Hepatocyte (in vitro differentiated cells): ENCODE results near the gene PLEKHG4B. TPM values are rescaled to one million over a fixed set of nuclear protein-coding genes. Genes with fewer than 3 reads are reported as not detected.

ENCODE experiments used
- DNase-seq: peaks from one replicate; pipeline ENCODE4 v3.0.0-alpha.2; 2016; ENCODE audit warnings: low spot score
- H2AFZ ChIP-seq: fragments of 200-600 bp; sonication (generic); 2 replicates; pipeline ENCODE4 v1.6.0; 2016; ENCODE audit warnings: antibody characterized with exemption, mild to moderate bottlenecking
- H3K27ac ChIP-seq: fragments of 200-600 bp; sonication (generic); 2 replicates; pipeline ENCODE4 v1.5.1; 2016; ENCODE audit warnings: mild to moderate bottlenecking
- H3K27me3 ChIP-seq: fragments of 200-600 bp; sonication (generic); 2 replicates; pipeline ENCODE4 v1.6.1; 2016
- H3K36me3 ChIP-seq: fragments of 200-600 bp; sonication (generic); replicated peaks from 2 replicates; pipeline ENCODE4 v1.5.1; 2016; ENCODE audit warnings: low read depth; ENCODE audit not compliant: insufficient read depth
- H3K4me1 ChIP-seq: fragments of 200-600 bp; sonication (generic); 2 replicates; pipeline ENCODE4 v1.5.1; 2016; ENCODE audit warnings: mild to moderate bottlenecking, moderate library complexity; ENCODE audit not compliant: insufficient read depth
- H3K4me2 ChIP-seq: fragments of 200-600 bp; sonication (generic); 2 replicates; pipeline ENCODE4 v1.6.0; 2016
- H3K4me3 ChIP-seq: fragments of 200-600 bp; sonication (generic); 2 replicates; pipeline ENCODE4 v1.5.1; 2016; ENCODE audit warnings: mild to moderate bottlenecking
- H3K79me2 ChIP-seq: fragments of 200-600 bp; sonication (generic); 2 replicates; pipeline ENCODE4 v1.6.0; 2017; ENCODE audit warnings: mild to moderate bottlenecking
- H3K9me2 ChIP-seq: fragments of 200-600 bp; sonication (generic); replicated peaks from 2 replicates; pipeline ENCODE4 v1.6.0; 2017; ENCODE audit warnings: mild to moderate bottlenecking; ENCODE audit not compliant: insufficient read depth
- H3K9me3 ChIP-seq: fragments of 200-600 bp; sonication (generic); 2 replicates; pipeline ENCODE4 v1.5.1; 2016; ENCODE audit warnings: low read depth, mild to moderate bottlenecking
- H4K20me1 ChIP-seq: fragments of 200-600 bp; sonication (generic); 2 replicates; pipeline ENCODE4 v1.6.0; 2016; ENCODE audit warnings: mild to moderate bottlenecking; ENCODE audit not compliant: insufficient read depth, poor library complexity, severe bottlenecking
- EZH2 ChIP-seq: fragments of 200-600 bp; sonication (generic); IDR thresholded peaks from 2 replicates; pipeline ENCODE4 v1.6.1; 2016; ENCODE audit warnings: antibody characterized with exemption, mild to moderate bottlenecking, borderline replicate concordance
- EZH2phosphoT487 ChIP-seq: fragments of 200-600 bp; sonication (generic); IDR thresholded peaks from one replicate; pipeline ENCODE4 v1.6.1; 2018; ENCODE audit warnings: antibody characterized with exemption, mild to moderate bottlenecking, low read depth, moderate library complexity; ENCODE audit not compliant: unreplicated experiment, severe bottlenecking
- WGBS: methylation state at CpG from one replicate; pipeline ENCODE4 v1.1.6; 2016; ENCODE audit warnings: low lambda C conversion rate; ENCODE audit errors: missing lambda C conversion rate; 5-methylcytosine and 5-hydroxymethylcytosine counted together
- polyA plus RNA-seq: library from polyadenylated mRNA; unstranded; fragments of >200 nt; fragmentation: Nextera tagmentation; extraction: Ambion mirVana; gene quantifications from 2 replicates; pipeline ENCODE4 v1.2.1, GENCODE V29; 2016
- total RNA-seq: library from RNA; depleted of rRNA; stranded (reverse); fragments of >200 nt; gene quantifications from 2 replicates; pipeline ENCODE4 v1.2.3, GENCODE V29; 2014
- TF ChIP-seq, protein P1 (sequence below): fragments of 200-600 bp; sonication (generic); IDR thresholded peaks from 2 replicates; pipeline ENCODE4 v1.5.1; 2016; ENCODE audit warnings: antibody characterized with exemption, mild to moderate bottlenecking; ENCODE audit not compliant: poor library complexity

PLEKHG4B gene
- total and polyA plus RNA-seq, 2 experiments from 2014 or later = 3.6 to 4.0 TPM

DNA sequence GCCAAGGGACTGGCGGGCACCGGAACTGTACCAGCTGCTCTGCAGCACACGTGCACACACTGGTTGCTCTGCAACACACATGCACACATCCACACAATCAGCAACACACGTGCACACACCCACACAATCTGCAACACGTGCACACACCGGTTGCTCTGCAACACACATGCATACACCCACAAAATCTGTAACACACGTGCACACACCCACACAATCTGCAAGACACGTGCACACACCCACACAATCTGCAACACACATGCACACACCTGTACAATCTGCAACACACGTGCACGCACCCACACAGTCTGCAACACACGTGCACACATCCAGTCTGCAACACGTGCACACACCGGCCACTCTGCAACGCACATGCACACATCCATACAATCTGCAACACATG is 17.9 kb downstream of the PLEKHG4B start:
- Histone ChIP-seq H3K36me3 (no peaks in the 10 kb centered on the region), H4K20me1 (no peaks in the 10 kb centered on the region), H3K27me3 (no peaks in the 10 kb centered on the region), H3K9me3 (no peaks in the 10 kb centered on the region), H2AFZ (no peak overlapping the region), H3K27ac (no peak overlapping the region), H3K4me1 (no peaks in the 10 kb centered on the region), H3K9me2 (no peaks in the 10 kb centered on the region), H3K4me2 (no peak overlapping the region), H3K79me2 (no peaks in the 10 kb centered on the region), H3K4me3 (no peak overlapping the region)
- DNase-seq = no peak
- WGBS = 97% methylated on average over 14 of the region's 14 CpGs
- no peak for TF ChIP-seq EZH2
- TF ChIP-seq EZH2phosphoT487 = no peak
- TF ChIP-seq, protein P1, sequence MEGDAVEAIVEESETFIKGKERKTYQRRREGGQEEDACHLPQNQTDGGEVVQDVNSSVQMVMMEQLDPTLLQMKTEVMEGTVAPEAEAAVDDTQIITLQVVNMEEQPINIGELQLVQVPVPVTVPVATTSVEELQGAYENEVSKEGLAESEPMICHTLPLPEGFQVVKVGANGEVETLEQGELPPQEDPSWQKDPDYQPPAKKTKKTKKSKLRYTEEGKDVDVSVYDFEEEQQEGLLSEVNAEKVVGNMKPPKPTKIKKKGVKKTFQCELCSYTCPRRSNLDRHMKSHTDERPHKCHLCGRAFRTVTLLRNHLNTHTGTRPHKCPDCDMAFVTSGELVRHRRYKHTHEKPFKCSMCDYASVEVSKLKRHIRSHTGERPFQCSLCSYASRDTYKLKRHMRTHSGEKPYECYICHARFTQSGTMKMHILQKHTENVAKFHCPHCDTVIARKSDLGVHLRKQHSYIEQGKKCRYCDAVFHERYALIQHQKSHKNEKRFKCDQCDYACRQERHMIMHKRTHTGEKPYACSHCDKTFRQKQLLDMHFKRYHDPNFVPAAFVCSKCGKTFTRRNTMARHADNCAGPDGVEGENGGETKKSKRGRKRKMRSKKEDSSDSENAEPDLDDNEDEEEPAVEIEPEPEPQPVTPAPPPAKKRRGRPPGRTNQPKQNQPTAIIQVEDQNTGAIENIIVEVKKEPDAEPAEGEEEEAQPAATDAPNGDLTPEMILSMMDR = no peak

DNA sequence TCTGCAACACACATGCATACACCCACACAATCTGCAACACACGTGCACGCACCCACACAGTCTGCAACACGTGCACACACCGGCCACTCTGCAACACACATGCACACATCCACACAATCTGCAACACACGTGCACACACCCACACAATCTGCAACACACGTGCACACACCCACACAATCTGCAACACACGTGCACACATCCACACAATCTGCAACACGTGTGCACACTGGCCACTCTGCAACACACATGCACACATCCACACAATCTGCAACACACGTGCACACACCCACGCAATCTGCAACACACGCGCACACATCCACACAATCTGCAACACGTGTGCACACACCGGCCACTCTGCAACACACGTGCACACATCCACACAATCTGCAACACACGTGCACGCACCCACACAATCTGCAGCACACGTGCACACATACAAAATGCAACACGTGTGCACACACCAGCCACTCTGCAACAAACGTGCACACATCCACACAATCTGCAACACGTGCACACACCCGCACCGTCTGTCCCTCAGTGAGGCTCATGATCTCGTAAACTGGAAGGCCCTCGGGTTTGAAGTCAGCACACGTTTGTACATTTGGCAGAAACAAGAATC is 18.4 kb downstream of the PLEKHG4B start:
- H3K9me3 ChIP-seq = no peaks in the 10 kb centered on the region
- H3K9me2 ChIP-seq = no peaks in the 10 kb centered on the region
- H3K4me3 ChIP-seq = no peak overlapping the region
- no peak overlapping the region for H2AFZ ChIP-seq
- no peaks in the 10 kb centered on the region for H4K20me1 ChIP-seq
- no peak overlapping the region for H3K4me2 ChIP-seq
- H3K4me1 ChIP-seq = no peaks in the 10 kb centered on the region
- H3K27me3 ChIP-seq = no peaks in the 10 kb centered on the region
- whole genome bisulfite sequencing = 97% methylated on average over 26 of the region's 26 CpGs
- DNase-seq = no peak
- no peak for TF ChIP-seq EZH2
- TF ChIP-seq, protein P1 = no peak
- TF ChIP-seq EZH2phosphoT487 = no peak
- no peak overlapping the region for H3K27ac ChIP-seq
- no peaks in the 10 kb centered on the region for H3K79me2 ChIP-seq
- H3K36me3 ChIP-seq = no peaks in the 10 kb centered on the region

DNA sequence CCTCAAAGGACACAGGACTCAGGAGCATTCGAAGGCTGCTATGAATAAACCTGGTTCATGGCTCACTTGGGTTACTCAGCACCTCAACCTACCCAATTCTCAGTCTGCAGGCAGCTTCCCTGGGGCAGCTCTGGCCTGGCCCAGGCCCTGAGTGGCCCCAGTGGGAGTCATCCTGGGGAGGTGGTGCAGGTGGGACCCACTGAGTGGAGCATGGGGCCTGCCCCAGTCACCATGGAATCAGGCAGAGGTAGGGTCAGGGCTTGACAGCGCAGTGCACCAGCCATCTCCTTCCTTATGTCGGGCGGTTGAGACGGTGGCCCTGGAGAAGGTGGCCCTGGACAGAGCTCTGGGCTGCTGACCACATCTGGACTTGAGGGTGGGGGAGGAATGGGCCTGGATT is 19.2 kb downstream of the PLEKHG4B start:
- no peaks in the 10 kb centered on the region for H4K20me1 ChIP-seq
- no peaks in the 10 kb centered on the region for H3K79me2 ChIP-seq
- H3K9me3 ChIP-seq = no peaks in the 10 kb centered on the region
- H3K4me3 ChIP-seq = no peak overlapping the region
- no peaks in the 10 kb centered on the region for H3K9me2 ChIP-seq
- no peak for DNase-seq
- WGBS = 95% methylated on average over 5 of the region's 5 CpGs
- H2AFZ ChIP-seq = no peak overlapping the region
- no peak overlapping the region for H3K27ac ChIP-seq
- no peaks in the 10 kb centered on the region for H3K4me1 ChIP-seq
- no peak for TF ChIP-seq EZH2
- TF ChIP-seq, protein P1 = no peak
- TF ChIP-seq EZH2phosphoT487 = no peak
- H3K27me3 ChIP-seq = no peaks in the 10 kb centered on the region
- no peak overlapping the region for H3K4me2 ChIP-seq
- no peaks in the 10 kb centered on the region for H3K36me3 ChIP-seq
